Measurements from ENCODE around the gene MAMDC2. TPM values are rescaled to one million over a fixed set of nuclear protein-coding genes. Genes with fewer than 3 reads are reported as not detected.
A peak's percentile ranks its signal among the peaks of the same experiment; 100 is the strongest.

MAMDC2 gene
- total RNA-seq, 1 donor from 2014 or later, result 211 TPM

- H3K36me3 Mint-ChIP-seq (ENCODE audit: low read depth, unreplicated experiment), result peaks cover 32% of the 10 kb centered on the region
- peak overlapping the region; percentile 60 for H3K4me3 Mint-ChIP-seq (ENCODE audit: unreplicated experiment)
- no peak for DNase-seq (ENCODE audit: low read depth)
- Histone ChIP-seq H3K4me1 (ENCODE audit: insufficient read depth, low read length) (peaks cover 37% of the 10 kb centered on the region), H3K4me2 (ENCODE audit: low read length) (no peak overlapping the region), H3K79me2 (ENCODE audit: insufficient read depth, low read length) (no peaks in the 10 kb centered on the region), H3K4me3 (ENCODE audit: insufficient read depth, low read depth, low read length) (no peak overlapping the region), H3K27me3 (ENCODE audit: insufficient read depth, low read length) (no peaks in the 10 kb centered on the region), H3K9me3 (ENCODE audit: insufficient read depth, low read depth, low read length) (no peaks in the 10 kb centered on the region), H3K9ac (ENCODE audit: low read length) (peak overlapping the region; percentile 60), H2AFZ (ENCODE audit: low read depth, low read length) (no peak overlapping the region), H3K36me3 (ENCODE audit: insufficient read depth, low read length) (no peaks in the 10 kb centered on the region), H4K20me1 (ENCODE audit: insufficient read depth, low read length) (no peaks in the 10 kb centered on the region), H3K27ac (ENCODE audit: low read depth, low read length) (peak overlapping the region; percentile 83)
- H3K9me3 Mint-ChIP-seq (ENCODE audit: unreplicated experiment), result no peaks in the 10 kb centered on the region
- peak overlapping the region; percentile 94 for H3K27ac Mint-ChIP-seq (ENCODE audit: unreplicated experiment)
- no peak for TF ChIP-seq EZH2 (IDR thresholded peaks at IDR 0.05; ENCODE audit: insufficient read depth, low read length)
- TF ChIP-seq, protein P1, sequence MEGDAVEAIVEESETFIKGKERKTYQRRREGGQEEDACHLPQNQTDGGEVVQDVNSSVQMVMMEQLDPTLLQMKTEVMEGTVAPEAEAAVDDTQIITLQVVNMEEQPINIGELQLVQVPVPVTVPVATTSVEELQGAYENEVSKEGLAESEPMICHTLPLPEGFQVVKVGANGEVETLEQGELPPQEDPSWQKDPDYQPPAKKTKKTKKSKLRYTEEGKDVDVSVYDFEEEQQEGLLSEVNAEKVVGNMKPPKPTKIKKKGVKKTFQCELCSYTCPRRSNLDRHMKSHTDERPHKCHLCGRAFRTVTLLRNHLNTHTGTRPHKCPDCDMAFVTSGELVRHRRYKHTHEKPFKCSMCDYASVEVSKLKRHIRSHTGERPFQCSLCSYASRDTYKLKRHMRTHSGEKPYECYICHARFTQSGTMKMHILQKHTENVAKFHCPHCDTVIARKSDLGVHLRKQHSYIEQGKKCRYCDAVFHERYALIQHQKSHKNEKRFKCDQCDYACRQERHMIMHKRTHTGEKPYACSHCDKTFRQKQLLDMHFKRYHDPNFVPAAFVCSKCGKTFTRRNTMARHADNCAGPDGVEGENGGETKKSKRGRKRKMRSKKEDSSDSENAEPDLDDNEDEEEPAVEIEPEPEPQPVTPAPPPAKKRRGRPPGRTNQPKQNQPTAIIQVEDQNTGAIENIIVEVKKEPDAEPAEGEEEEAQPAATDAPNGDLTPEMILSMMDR (IDR thresholded peaks at IDR 0.05; ENCODE audit: insufficient read depth, low read depth, low read length), result no peak
- FAIRE-seq, result no peak
- H3K4me1 Mint-ChIP-seq (ENCODE audit: low read depth, unreplicated experiment), result peaks cover 50% of the 10 kb centered on the region
- H3K27me3 Mint-ChIP-seq (ENCODE audit: low read depth, unreplicated experiment), result no peaks in the 10 kb centered on the region
These were observed 76.1 kb downstream of the MAMDC2 start for GRCh38 chr9:70119786-70120185.

GRCh38 chr9:70120834-70121510 is 77.3 kb downstream of the MAMDC2 start:
- Mint-ChIP-seq H3K27ac (ENCODE audit: unreplicated experiment) (peak overlapping the region; percentile 94), H3K27me3 (ENCODE audit: low read depth, unreplicated experiment) (no peaks in the 10 kb centered on the region), H3K9me3 (ENCODE audit: unreplicated experiment) (no peaks in the 10 kb centered on the region), H3K36me3 (ENCODE audit: low read depth, unreplicated experiment) (peaks cover 33% of the 10 kb centered on the region), H3K4me3 (ENCODE audit: unreplicated experiment) (no peak overlapping the region), H3K4me1 (ENCODE audit: low read depth, unreplicated experiment) (peaks cover 50% of the 10 kb centered on the region)
- Histone ChIP-seq H3K9me3 (ENCODE audit: insufficient read depth, low read depth, low read length) (no peaks in the 10 kb centered on the region), H3K79me2 (ENCODE audit: insufficient read depth, low read length) (no peaks in the 10 kb centered on the region), H3K36me3 (ENCODE audit: insufficient read depth, low read length) (no peaks in the 10 kb centered on the region), H2AFZ (ENCODE audit: low read depth, low read length) (peak overlapping the region; percentile 28), H3K4me2 (ENCODE audit: low read length) (peak overlapping the region; percentile 53), H3K27ac (ENCODE audit: low read depth, low read length) (peak overlapping the region; percentile 83), H3K9ac (ENCODE audit: low read length) (peak overlapping the region; percentile 60), H4K20me1 (ENCODE audit: insufficient read depth, low read length) (no peaks in the 10 kb centered on the region), H3K27me3 (ENCODE audit: insufficient read depth, low read length) (no peaks in the 10 kb centered on the region), H3K4me1 (ENCODE audit: insufficient read depth, low read length) (peaks cover 37% of the 10 kb centered on the region), H3K4me3 (ENCODE audit: insufficient read depth, low read depth, low read length) (no peak overlapping the region)
- TF ChIP-seq, protein P1 (IDR thresholded peaks at IDR 0.05; ENCODE audit: insufficient read depth, low read depth, low read length), result peak; percentile 11
- no peak for TF ChIP-seq EZH2 (IDR thresholded peaks at IDR 0.05; ENCODE audit: insufficient read depth, low read length)
- FAIRE-seq, result peak; percentile 85
- DNase-seq (ENCODE audit: low read depth), result peak; percentile 97

DNA sequence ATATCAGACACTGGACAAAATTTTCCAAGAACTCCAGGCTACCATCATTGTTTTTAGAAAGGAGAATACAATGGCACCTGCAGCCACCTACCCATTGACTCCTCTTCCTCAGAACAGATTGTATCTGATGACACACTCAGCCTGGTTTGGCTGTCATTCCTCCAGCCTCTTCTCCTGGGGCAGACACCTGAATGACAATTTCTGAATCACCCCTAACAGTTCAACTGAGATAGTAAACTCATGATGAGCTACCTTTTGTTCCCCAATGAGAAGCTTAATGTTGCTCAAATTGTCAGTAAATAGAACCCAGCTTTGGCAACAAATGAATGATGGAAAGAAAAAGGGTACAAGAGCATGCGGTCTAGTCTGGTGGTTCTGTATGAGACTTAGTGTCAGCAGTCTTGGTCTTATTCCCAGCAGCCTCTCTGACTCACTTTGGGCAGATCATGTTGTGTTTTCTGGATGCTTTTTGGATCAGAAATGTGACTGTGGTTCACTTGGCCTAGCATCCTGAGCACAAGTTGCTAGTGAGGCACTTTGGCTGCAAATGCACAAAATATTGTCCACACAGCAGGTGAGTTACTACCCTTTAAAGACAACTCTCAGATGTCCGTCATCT is 78.3 kb downstream of the MAMDC2 start:
- Histone ChIP-seq H3K36me3 (ENCODE audit: insufficient read depth, low read length) (no peaks in the 10 kb centered on the region), H3K79me2 (ENCODE audit: insufficient read depth, low read length) (no peaks in the 10 kb centered on the region), H3K4me3 (ENCODE audit: insufficient read depth, low read depth, low read length) (no peak overlapping the region), H3K9me3 (ENCODE audit: insufficient read depth, low read depth, low read length) (no peaks in the 10 kb centered on the region), H3K4me2 (ENCODE audit: low read length) (no peak overlapping the region), H3K4me1 (ENCODE audit: insufficient read depth, low read length) (peaks cover 37% of the 10 kb centered on the region), H3K27ac (ENCODE audit: low read depth, low read length) (peak overlapping the region; percentile 83), H3K9ac (ENCODE audit: low read length) (no peak overlapping the region), H4K20me1 (ENCODE audit: insufficient read depth, low read length) (no peaks in the 10 kb centered on the region), H2AFZ (ENCODE audit: low read depth, low read length) (no peak overlapping the region), H3K27me3 (ENCODE audit: insufficient read depth, low read length) (no peaks in the 10 kb centered on the region)
- peak; percentile 92 for FAIRE-seq
- Mint-ChIP-seq H3K27me3 (ENCODE audit: low read depth, unreplicated experiment) (no peaks in the 10 kb centered on the region), H3K27ac (ENCODE audit: unreplicated experiment) (peak overlapping the region; percentile 8), H3K36me3 (ENCODE audit: low read depth, unreplicated experiment) (peaks cover 34% of the 10 kb centered on the region), H3K4me3 (ENCODE audit: unreplicated experiment) (no peak overlapping the region), H3K9me3 (ENCODE audit: unreplicated experiment) (no peaks in the 10 kb centered on the region), H3K4me1 (ENCODE audit: low read depth, unreplicated experiment) (peaks cover 59% of the 10 kb centered on the region)
- peak; percentile 82 for DNase-seq (ENCODE audit: low read depth)
- no peak for TF ChIP-seq EZH2 (IDR thresholded peaks at IDR 0.05; ENCODE audit: insufficient read depth, low read length)
- TF ChIP-seq, protein P1 (IDR thresholded peaks at IDR 0.05; ENCODE audit: insufficient read depth, low read depth, low read length), result no peak

Data from astrocyte (in vitro differentiated cells and primary cell).